Measurements from ENCODE around the gene PTPRZ1. TPM values are rescaled to one million over a fixed set of nuclear protein-coding genes. Genes with fewer than 3 reads are reported as not detected.

Gene PTPRZ1
- 89.8 and 134 TPM in 2 replicates for polyA plus RNA-seq

GRCh38 chr7:121872831-121873288 is at the start of gene PTPRZ1:
PTPRZ1 (plus strand) TSS chr7:121873161; CDS start chr7:121873500, 339 bp downstream.

